22Rv1 (cell line): Measurements from ENCODE around the gene CSPG4.

Experiments used
- ZFX ChIP-seq: fragments of 450-650 bp; IDR thresholded peaks from 2 replicates; pipeline ENCODE4 v1.6.1; 2017; ENCODE audit warnings: antibody characterized with exemption, borderline replicate concordance
- TF ChIP-seq, protein P1 (sequence below): fragments of 450-650 bp; IDR thresholded peaks from 2 replicates; pipeline ENCODE4 v1.5.1; 2017; ENCODE audit warnings: mild to moderate bottlenecking

- TF ChIP-seq, protein P1, sequence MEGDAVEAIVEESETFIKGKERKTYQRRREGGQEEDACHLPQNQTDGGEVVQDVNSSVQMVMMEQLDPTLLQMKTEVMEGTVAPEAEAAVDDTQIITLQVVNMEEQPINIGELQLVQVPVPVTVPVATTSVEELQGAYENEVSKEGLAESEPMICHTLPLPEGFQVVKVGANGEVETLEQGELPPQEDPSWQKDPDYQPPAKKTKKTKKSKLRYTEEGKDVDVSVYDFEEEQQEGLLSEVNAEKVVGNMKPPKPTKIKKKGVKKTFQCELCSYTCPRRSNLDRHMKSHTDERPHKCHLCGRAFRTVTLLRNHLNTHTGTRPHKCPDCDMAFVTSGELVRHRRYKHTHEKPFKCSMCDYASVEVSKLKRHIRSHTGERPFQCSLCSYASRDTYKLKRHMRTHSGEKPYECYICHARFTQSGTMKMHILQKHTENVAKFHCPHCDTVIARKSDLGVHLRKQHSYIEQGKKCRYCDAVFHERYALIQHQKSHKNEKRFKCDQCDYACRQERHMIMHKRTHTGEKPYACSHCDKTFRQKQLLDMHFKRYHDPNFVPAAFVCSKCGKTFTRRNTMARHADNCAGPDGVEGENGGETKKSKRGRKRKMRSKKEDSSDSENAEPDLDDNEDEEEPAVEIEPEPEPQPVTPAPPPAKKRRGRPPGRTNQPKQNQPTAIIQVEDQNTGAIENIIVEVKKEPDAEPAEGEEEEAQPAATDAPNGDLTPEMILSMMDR: no peak
- TF ChIP-seq ZFX: no peak
These were observed 75.2 kb downstream of the CSPG4 start for GRCh38 chr15:75637245-75638009.
